Measurements from ENCODE around the gene FOXC2. TPM values are rescaled to one million over a fixed set of nuclear protein-coding genes. Genes with fewer than 3 reads are reported as not detected.

Gene FOXC2
- total and polyA plus RNA-seq, 10 of the 15 experiments (the other 5 are each of a cell fraction or from before 2014, with no cell fraction given): not detected

DNA sequence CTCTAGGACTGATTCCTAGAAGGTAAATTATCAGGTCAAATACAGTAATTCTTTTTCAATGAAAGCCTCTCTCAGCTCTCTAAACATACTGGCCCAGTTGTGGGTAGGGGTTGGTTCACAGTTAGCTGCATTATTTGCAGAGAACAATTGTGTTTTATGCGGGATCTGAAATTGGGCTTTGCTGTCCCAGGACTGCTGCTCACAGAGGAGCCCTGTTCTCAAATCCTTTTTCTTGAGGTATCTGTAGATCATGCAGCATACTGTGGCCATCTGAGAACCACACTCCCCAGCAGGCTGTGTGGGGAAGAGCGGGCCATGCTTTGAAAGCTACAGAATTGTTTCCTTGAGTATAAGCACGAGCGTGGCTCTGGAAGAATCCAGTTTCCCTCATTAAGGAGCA, 29.1 kb upstream of the FOXC2 start:
- Histone ChIP-seq H3K9me3 (replicated peaks; ENCODE audit: control insufficient read depth, insufficient read depth, low read length) (no peaks in the 10 kb centered on the region), H3K4me3 (no peak overlapping the region), H3K36me3 (ENCODE audit: control insufficient read depth in 2 of 2, insufficient read depth in 2 of 2, low read length in 1 of 2) (peaks cover 5 to 18% of the 10 kb centered on the region in 2 experiments), H2AFZ (ENCODE audit: control insufficient read depth, low read depth, low read length) (no peak overlapping the region), H3K4me2 (ENCODE audit: control insufficient read depth, insufficient read depth) (no peak overlapping the region), H4K20me1 (ENCODE audit: control insufficient read depth, insufficient read depth) (no peaks in the 10 kb centered on the region; the same call in 1 of the 2 replicates), H3K4me1 (ENCODE audit: control insufficient read depth, insufficient read depth, low read length) (no peaks in the 10 kb centered on the region), H3K27ac (ENCODE audit: control insufficient read depth, insufficient read depth) (no peak overlapping the region), H3K79me2 (ENCODE audit: control insufficient read depth, insufficient read depth, low read length) (no peaks in the 10 kb centered on the region), H3K9ac (ENCODE audit: control insufficient read depth, insufficient read depth, low read length) (no peak overlapping the region), H3K27me3 (replicated peaks in 1 of 2; ENCODE audit: control insufficient read depth in 2 of 2, insufficient read depth in 2 of 2, low read length in 1 of 2) (no peaks in the 10 kb centered on the region)
- no peak for FAIRE-seq
- DNase-seq (ENCODE audit: low read depth, low spot score): no peak
- intact Hi-C loops (cut with micrococcal nuclease; ENCODE audit: unreplicated experiment) (no loop called here), in situ Hi-C loops (cut with MboI) (no loop called here)
- BruUV-seq (replicated peaks): no TSS peak
- POLR2A ChIA-PET: no interaction called here
- CTCF ChIA-PET: no interaction called here
- ATAC-seq: no peak
- WGBS (ENCODE audit: insufficient coverage, insufficient replicate concordance, low lambda C conversion rate, missing lambda C conversion rate): 98% methylated on average over 4 of the region's 4 CpGs
- RAD21 ChIA-PET (ENCODE audit: unreplicated experiment): no interaction called here
- TF ChIP-seq RAD51 (IDR thresholded peaks at IDR 0.05) (no peak), CHD2 (IDR thresholded peaks at IDR 0.05; ENCODE audit: borderline replicate concordance, low read depth, low read length) (no peak), FOS (IDR thresholded peaks at IDR 0.05; ENCODE audit: borderline replicate concordance, extremely low read depth, insufficient read length) (no peak), SP1 (IDR thresholded peaks at IDR 0.05; ENCODE audit: low read depth, low read length) (no peak), SIX5 (IDR thresholded peaks at IDR 0.05; ENCODE audit: low read depth, low read length, severe bottlenecking) (no peak), SMC3 (IDR thresholded peaks at IDR 0.05; ENCODE audit: borderline replicate concordance, low read length) (no peak), MYB (IDR thresholded peaks at IDR 0.05; ENCODE audit: borderline replicate concordance, low read depth, low read length) (no peak), MYC (IDR thresholded peaks at IDR 0.05; ENCODE audit: insufficient read depth, insufficient read length, insufficient replicate concordance, low read length, severe bottlenecking) (no peak), ZZZ3 (IDR thresholded peaks at IDR 0.05; ENCODE audit: control insufficient read depth, insufficient read length, low read depth) (no peak), TCF12 (IDR thresholded peaks at IDR 0.05; ENCODE audit: low read depth, low read length) (no peak), JUND (IDR thresholded peaks at IDR 0.05; ENCODE audit: low read depth, low read length) (no peak), HCFC1 (IDR thresholded peaks at IDR 0.05; ENCODE audit: low read length) (no peak)
- TF ChIP-seq, protein P1, sequence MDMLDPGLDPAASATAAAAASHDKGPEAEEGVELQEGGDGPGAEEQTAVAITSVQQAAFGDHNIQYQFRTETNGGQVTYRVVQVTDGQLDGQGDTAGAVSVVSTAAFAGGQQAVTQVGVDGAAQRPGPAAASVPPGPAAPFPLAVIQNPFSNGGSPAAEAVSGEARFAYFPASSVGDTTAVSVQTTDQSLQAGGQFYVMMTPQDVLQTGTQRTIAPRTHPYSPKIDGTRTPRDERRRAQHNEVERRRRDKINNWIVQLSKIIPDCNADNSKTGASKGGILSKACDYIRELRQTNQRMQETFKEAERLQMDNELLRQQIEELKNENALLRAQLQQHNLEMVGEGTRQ (IDR thresholded peaks at IDR 0.05; ENCODE audit: borderline replicate concordance, low read depth, low read length): no peak
- SMC1A ChIA-PET (ENCODE audit: uncharacterized antibody, unreplicated experiment): no interaction called here
